Astrocyte (in vitro differentiated cells and primary cell): ENCODE measurements around the gene KRT82. TPM values are rescaled to one million over a fixed set of nuclear protein-coding genes. Genes with fewer than 3 reads are reported as not detected.
"Not testable (repeated sequence)": the region's sequence is repeated elsewhere in the genome, so short reads cannot be mapped to it uniquely, and the experiment has no call there.

Source experiments
- DNase-seq: peaks from one replicate; pipeline ENCODE4 v3.0.0-alpha.2; 2010; ENCODE audit warnings: low read depth
- FAIRE-seq: peaks from 2 replicates; lab custom pipeline; 2011; peaks lifted over from hg19 to GRCh38; lab: Jason Lieb, UNC
- H2AFZ ChIP-seq: 2 replicates; pipeline ENCODE4 v1.6.0; 2012; ENCODE audit warnings: low read depth, low read length, inconsistent platforms
- H3K27ac ChIP-seq: 2 replicates; pipeline ENCODE4 v1.5.1; 2011; ENCODE audit warnings: low read depth, low read length, inconsistent platforms
- H3K27me3 ChIP-seq: 2 replicates; pipeline ENCODE4 v1.6.0; 2011; ENCODE audit warnings: low read length, inconsistent platforms; ENCODE audit not compliant: insufficient read depth
- H3K36me3 ChIP-seq: 2 replicates; pipeline ENCODE4 v1.5.1; 2011; ENCODE audit warnings: low read length, inconsistent platforms; ENCODE audit not compliant: insufficient read depth
- H3K4me1 ChIP-seq: 2 replicates; pipeline ENCODE4 v1.5.1; 2011; ENCODE audit warnings: low read length, inconsistent platforms; ENCODE audit not compliant: insufficient read depth
- H3K4me2 ChIP-seq: 2 replicates; pipeline ENCODE4 v1.6.0; 2012; ENCODE audit warnings: low read length, inconsistent platforms
- H3K4me3 ChIP-seq: 2 replicates; pipeline ENCODE4 v1.5.1; 2011; ENCODE audit warnings: low read depth, mild to moderate bottlenecking, low read length, inconsistent platforms; ENCODE audit not compliant: insufficient read depth
- H3K79me2 ChIP-seq: 2 replicates; pipeline ENCODE4 v1.6.0; 2012; ENCODE audit warnings: mild to moderate bottlenecking, low read length, inconsistent platforms; ENCODE audit not compliant: insufficient read depth
- H3K9ac ChIP-seq: 2 replicates; pipeline ENCODE4 v1.6.0; 2012; ENCODE audit warnings: mild to moderate bottlenecking, low read length, inconsistent platforms
- H3K9me3 ChIP-seq: 2 replicates; pipeline ENCODE4 v1.5.1; 2012; ENCODE audit warnings: low read depth, mild to moderate bottlenecking, low read length, inconsistent platforms; ENCODE audit not compliant: insufficient read depth
- H4K20me1 ChIP-seq: 2 replicates; pipeline ENCODE4 v1.6.0; 2012; ENCODE audit warnings: low read length, inconsistent platforms; ENCODE audit not compliant: insufficient read depth
- H3K27ac Mint-ChIP-seq: one replicate; pipeline ENCODE4 v1.8.0; 2021; ENCODE audit warnings: mild to moderate bottlenecking, mixed read lengths; ENCODE audit not compliant: unreplicated experiment
- H3K27me3 Mint-ChIP-seq: one replicate; pipeline ENCODE4 v1.8.0; 2021; ENCODE audit warnings: low read depth, mixed read lengths; ENCODE audit not compliant: unreplicated experiment
- H3K36me3 Mint-ChIP-seq: one replicate; pipeline ENCODE4 v1.8.0; 2021; ENCODE audit warnings: low read depth, mixed read lengths; ENCODE audit not compliant: unreplicated experiment
- H3K4me1 Mint-ChIP-seq: one replicate; pipeline ENCODE4 v1.8.0; 2021; ENCODE audit warnings: low read depth, mixed read lengths; ENCODE audit not compliant: unreplicated experiment
- H3K4me3 Mint-ChIP-seq: one replicate; pipeline ENCODE4 v1.8.0; 2021; ENCODE audit warnings: mild to moderate bottlenecking, moderate library complexity, mixed read lengths; ENCODE audit not compliant: unreplicated experiment
- H3K9me3 Mint-ChIP-seq: one replicate; pipeline ENCODE4 v1.8.0; 2021; ENCODE audit warnings: mild to moderate bottlenecking, mixed read lengths; ENCODE audit not compliant: unreplicated experiment
- EZH2 ChIP-seq: IDR thresholded peaks from 2 replicates; pipeline ENCODE4 v1.6.1; 2012; ENCODE audit warnings: mild to moderate bottlenecking, low read length, inconsistent platforms; ENCODE audit not compliant: insufficient read depth
- total RNA-seq: library from RNA; stranded (reverse); gene quantifications from 2 replicates; pipeline ENCODE4 v1.2.1, GENCODE V29; 2021
- TF ChIP-seq, protein P1 (sequence below): IDR thresholded peaks from 2 replicates; pipeline ENCODE4 v1.5.1; 2011; ENCODE audit warnings: low read depth, mild to moderate bottlenecking, inconsistent platforms, low read length, moderate library complexity; ENCODE audit not compliant: insufficient read depth

The KRT82 gene
- total RNA-seq, 1 donor from 2014 or later: not detected

- Histone ChIP-seq H4K20me1 (no peaks in the 10 kb centered on the region), H3K9ac (no peak overlapping the region), H3K9me3 (no peaks in the 10 kb centered on the region), H3K36me3 (no peaks in the 10 kb centered on the region), H3K79me2 (no peaks in the 10 kb centered on the region), H3K27ac (no peak overlapping the region), H3K4me3 (no peak overlapping the region), H3K4me1 (no peaks in the 10 kb centered on the region), H2AFZ (no peak overlapping the region), H3K27me3 (peaks cover 21% of the 10 kb centered on the region), H3K4me2 (no peak overlapping the region)
- Mint-ChIP-seq H3K36me3 (no peaks in the 10 kb centered on the region), H3K27ac (no peak overlapping the region), H3K4me1 (peaks cover 5% of the 10 kb centered on the region), H3K9me3 (peaks cover 6% of the 10 kb centered on the region), H3K27me3 (peaks cover 53% of the 10 kb centered on the region), H3K4me3 (no peak overlapping the region)
- TF ChIP-seq, protein P1, sequence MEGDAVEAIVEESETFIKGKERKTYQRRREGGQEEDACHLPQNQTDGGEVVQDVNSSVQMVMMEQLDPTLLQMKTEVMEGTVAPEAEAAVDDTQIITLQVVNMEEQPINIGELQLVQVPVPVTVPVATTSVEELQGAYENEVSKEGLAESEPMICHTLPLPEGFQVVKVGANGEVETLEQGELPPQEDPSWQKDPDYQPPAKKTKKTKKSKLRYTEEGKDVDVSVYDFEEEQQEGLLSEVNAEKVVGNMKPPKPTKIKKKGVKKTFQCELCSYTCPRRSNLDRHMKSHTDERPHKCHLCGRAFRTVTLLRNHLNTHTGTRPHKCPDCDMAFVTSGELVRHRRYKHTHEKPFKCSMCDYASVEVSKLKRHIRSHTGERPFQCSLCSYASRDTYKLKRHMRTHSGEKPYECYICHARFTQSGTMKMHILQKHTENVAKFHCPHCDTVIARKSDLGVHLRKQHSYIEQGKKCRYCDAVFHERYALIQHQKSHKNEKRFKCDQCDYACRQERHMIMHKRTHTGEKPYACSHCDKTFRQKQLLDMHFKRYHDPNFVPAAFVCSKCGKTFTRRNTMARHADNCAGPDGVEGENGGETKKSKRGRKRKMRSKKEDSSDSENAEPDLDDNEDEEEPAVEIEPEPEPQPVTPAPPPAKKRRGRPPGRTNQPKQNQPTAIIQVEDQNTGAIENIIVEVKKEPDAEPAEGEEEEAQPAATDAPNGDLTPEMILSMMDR: no peak
- TF ChIP-seq EZH2: no peak
- no peak for DNase-seq
- FAIRE-seq: no peak
Observed at GRCh38 chr12:52347551-52348510, 58.3 kb downstream of the KRT82 start.

DNA sequence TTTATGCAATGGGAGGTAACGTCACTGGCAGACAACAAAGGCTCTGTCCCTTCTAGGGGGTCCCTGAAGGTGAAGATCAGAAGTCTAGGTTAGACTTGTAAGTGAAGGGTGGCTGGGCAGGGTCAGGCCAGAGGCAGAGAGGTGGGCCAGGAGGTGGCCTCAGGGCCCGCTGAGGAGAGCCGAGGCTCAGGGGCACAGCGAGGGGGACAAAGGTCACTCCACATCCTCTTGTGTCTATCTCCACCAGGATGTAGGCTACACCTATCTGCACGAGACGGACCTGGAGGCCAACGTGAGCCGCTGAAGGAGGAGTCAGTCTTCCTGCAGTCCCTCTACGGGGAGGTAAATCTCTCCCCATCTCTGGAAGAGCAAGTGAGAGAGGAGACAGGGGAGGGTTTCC is 59.1 kb downstream of the KRT82 start:
- no peaks in the 10 kb centered on the region for H3K4me1 ChIP-seq
- TF ChIP-seq, protein P1: no peak
- TF ChIP-seq EZH2: no peak
- no peak overlapping the region for H3K4me3 ChIP-seq
- H3K79me2 ChIP-seq: no peaks in the 10 kb centered on the region
- DNase-seq (no peak), FAIRE-seq (no peak)
- no peak overlapping the region for H3K27ac ChIP-seq
- Mint-ChIP-seq H3K9me3 (peaks cover 6% of the 10 kb centered on the region), H3K27me3 (peaks cover 50% of the 10 kb centered on the region), H3K36me3 (peaks cover 2% of the 10 kb centered on the region), H3K27ac (no peak overlapping the region), H3K4me3 (no peak overlapping the region), H3K4me1 (peaks cover 5% of the 10 kb centered on the region)
- H2AFZ ChIP-seq: no peak overlapping the region
- H3K9me3 ChIP-seq: no peaks in the 10 kb centered on the region
- peaks cover 16% of the 10 kb centered on the region for H3K27me3 ChIP-seq
- H3K36me3 ChIP-seq: no peaks in the 10 kb centered on the region
- H3K9ac ChIP-seq: no peak overlapping the region
- no peaks in the 10 kb centered on the region for H4K20me1 ChIP-seq
- no peak overlapping the region for H3K4me2 ChIP-seq

DNA sequence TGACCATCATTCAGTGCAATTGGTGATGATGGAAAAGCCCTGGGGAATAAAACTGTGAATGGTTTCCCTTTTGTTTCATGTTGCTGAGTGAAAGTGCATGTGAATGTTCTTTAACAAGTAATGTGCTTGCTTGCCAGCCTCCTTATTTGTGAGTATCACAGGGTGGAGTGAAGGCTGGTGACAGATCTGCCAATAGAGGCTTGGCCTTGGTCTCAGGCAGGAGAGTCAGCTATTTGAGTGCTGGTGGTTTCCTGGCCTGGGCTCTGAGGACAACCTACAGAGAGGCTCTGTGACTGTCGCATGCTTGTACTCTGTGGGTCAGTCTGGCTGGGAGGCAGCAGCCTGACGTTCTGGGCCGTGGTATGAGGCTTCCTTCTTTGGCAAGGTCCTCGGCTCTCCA is 59.5 kb downstream of the KRT82 start:
- Histone ChIP-seq H3K4me3 (no peak overlapping the region), H3K4me1 (no peaks in the 10 kb centered on the region), H3K4me2 (no peak overlapping the region), H3K27me3 (peaks cover 13% of the 10 kb centered on the region), H3K79me2 (no peaks in the 10 kb centered on the region), H2AFZ (no peak overlapping the region), H3K27ac (no peak overlapping the region), H4K20me1 (no peaks in the 10 kb centered on the region), H3K36me3 (no peaks in the 10 kb centered on the region), H3K9me3 (no peaks in the 10 kb centered on the region), H3K9ac (no peak overlapping the region)
- Mint-ChIP-seq H3K9me3 (peaks cover 8% of the 10 kb centered on the region), H3K4me1 (peaks cover 5% of the 10 kb centered on the region), H3K27me3 (peaks cover 51% of the 10 kb centered on the region), H3K27ac (no peak overlapping the region), H3K36me3 (peaks cover 2% of the 10 kb centered on the region), H3K4me3 (no peak overlapping the region)
- TF ChIP-seq EZH2: no peak
- TF ChIP-seq, protein P1: no peak
- FAIRE-seq: no peak
- DNase-seq: no peak

GRCh38 chr12:52345041-52345440 is 61.1 kb downstream of the KRT82 start:
- H4K20me1 ChIP-seq, H3K4me3 ChIP-seq, H3K36me3 Mint-ChIP-seq, H3K4me3 Mint-ChIP-seq, H3K4me2 ChIP-seq, FAIRE-seq, H3K9ac ChIP-seq, H3K27ac ChIP-seq, H3K36me3 ChIP-seq, DNase-seq, H3K79me2 ChIP-seq, H3K4me1 Mint-ChIP-seq, H3K4me1 ChIP-seq, H3K9me3 ChIP-seq, H3K27ac Mint-ChIP-seq, H2AFZ ChIP-seq, H3K27me3 ChIP-seq: not testable (repeated sequence)
- H3K27me3 Mint-ChIP-seq: peaks cover 56% of the 10 kb centered on the region
- peaks cover 11% of the 10 kb centered on the region for H3K9me3 Mint-ChIP-seq
